HG03378 (cell line): ENCODE measurements around the gene THRA.

Experiments used
- ATAC-seq: cut with Tn5 transposase; IDR thresholded peaks from one replicate; pipeline ENCODE4 v1.9.1; 2021; ENCODE audit warnings: mild to moderate bottlenecking, moderate library complexity; ENCODE audit not compliant: unreplicated experiment

Gene THRA

GRCh38 chr17:40064971-40065768 is 2.4 kb downstream of the THRA start:
- no peak for ATAC-seq

DNA sequence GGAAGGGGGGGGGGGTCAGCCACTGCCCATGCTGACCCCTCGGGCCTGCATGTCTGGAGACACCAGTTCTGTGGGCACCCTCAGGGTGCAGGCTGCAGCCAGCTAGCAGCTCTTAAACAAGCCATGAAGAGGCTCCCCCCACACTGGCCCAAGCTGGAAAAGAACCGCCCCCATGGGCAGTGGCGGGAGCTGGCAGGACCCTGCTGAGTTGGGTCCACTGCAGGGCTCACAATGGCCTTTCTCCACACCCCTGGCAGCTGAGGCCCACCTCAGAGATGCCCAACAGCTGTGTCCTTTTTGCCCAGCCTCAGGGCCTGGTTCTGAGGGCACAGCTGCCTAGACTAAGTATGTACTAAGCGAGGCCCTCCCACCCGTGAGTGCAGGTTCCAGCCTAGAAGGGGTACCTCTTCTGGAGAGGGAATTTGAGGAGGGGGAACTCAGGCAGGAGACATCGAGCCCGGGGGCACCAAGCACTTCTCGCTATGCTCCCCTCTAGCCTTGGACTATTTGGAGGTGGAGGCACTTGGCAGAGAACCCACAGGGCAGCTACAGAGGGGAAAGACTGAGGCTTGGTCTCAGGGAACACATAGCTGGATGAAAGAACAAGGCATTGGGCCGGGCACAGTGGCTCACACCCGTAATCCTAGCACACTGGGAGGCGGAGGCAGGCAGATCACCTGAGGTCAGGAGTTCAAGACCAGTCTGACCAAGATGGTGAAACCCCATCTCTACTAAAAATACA is 3.2 kb downstream of the THRA start:
- ATAC-seq, result no peak

DNA sequence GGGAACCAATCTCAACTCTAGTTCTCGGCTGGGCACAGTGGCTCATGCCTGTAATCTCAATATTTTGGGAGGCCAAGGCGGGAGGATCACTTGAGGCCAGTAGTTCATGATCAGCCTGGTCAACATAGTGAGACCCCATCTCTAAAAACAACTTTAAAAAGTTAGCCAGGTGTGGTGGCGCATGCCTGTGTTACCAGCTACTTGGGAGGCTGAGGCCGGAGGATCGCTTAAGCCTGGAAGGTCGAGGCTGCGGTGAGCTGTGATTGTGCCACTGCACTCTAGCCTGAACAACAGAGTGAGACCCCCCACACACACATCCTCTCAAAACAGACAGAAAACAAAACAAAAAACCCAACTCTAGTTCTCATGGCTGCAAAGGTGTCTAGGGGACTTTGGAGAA is 4.9 kb downstream of the THRA start:
- ATAC-seq, result no peak

DNA sequence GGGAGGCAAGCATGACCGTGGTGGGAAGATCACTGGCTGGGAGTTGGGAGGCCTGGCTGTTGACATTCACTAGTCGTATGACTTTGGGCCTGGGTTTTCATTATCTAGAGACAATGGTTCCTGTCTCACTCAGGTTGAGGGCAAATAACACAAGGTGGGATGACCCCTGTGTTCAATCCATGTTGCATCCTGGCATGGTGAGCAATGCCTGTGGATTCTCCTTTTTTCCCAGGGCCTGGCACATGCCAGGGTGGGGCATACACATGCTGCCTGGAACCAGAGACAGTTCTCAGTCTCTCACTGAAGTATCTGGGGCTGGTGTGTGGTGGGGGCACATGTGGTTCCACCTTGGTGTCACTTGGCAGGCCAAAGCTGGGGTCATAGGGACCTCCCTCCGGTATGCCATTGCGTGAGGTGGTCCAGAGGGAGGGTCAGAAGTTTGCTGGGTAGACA is 5.4 kb downstream of the THRA start:
- no peak for ATAC-seq

GRCh38 chr17:40068584-40068916 is 5.8 kb downstream of the THRA start:
- no peak for ATAC-seq

DNA sequence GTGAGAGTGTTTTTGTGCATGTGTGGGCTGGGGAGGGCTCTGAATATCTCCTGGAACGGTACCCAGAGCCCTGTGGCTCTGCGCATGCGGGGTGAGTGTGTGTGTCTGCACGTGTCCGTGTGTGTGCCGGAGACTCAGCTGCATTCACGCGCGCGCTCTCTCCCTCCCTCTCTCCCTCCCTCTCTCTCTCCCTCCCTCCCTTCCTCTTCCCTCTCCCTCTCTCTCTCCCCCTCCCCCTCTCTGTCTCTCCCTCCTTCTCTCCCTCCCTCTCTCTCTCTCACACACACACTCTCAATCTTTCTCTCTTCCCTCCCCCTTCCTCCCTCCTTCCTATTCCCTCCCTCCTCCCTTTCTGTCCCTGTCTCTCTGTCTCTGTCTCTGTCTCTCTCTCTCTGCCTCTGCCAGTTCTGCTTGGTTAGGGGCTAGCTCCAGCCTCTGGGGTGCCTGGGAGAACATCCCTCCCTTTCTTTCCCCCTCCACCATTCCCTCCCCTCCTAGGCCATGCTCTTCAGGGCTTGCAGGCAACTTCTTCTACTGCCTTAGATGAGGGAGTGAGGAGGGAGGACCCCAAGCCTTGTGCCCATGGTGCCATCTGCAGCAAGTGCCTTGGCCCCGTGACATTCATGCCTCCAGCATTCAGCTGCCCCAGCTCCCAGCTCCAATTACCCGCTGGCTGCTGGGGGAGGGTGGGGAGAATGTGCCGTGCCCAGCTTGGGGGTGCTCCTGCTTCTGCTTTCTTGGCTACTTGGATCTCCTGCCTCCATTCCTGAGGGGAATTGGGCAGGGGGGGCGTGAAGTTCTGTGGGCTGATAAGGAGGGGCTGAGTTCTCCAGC is 6.4 kb downstream of the THRA start:
- ATAC-seq, result no peak

DNA sequence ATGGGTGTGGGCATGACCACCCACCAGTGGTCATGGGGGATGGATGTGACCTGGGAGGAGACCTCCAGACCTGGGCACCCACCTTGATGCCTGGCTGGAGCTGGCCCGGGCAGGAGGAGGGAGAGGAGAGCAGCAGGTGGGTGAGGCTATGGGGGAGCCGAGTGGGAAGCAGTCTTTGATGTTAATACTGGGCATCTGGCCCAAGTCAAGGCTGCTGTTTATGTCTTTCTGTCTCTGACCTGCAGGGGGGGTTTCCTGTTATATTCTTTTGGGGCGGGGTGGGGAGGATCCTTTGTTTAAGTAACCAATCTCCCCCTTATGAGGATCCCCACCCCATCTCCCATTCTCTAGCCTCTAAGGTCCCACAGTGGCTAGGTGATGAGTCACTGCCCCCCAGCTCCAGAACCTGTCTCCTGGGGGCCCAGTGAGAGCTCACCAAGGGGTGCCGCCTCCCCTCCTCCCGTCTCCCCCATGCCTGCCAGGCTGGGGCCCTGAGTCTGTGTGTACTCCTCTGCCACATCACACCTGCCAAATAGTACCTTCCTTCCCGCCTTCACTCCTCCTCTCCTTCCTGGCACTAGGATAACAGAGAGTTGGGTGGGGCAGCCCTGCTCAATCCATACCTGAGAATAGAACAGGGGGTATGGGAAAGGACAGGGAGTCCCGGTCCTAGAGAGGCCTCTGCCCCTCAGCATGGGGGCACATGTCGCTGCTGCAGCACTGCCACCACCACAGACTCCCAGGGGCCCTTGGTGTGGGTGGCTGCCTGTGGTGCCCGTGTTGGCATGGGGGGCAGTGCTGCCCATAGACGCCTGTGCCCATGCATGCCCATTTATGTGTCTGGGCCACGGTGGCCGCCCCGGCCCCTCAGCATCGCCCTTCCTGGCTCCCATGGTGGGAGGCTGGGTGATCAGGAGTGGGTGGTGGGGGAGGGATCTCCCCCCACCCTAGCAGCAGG is 7.3 kb downstream of the THRA start:
- no peak for ATAC-seq

DNA sequence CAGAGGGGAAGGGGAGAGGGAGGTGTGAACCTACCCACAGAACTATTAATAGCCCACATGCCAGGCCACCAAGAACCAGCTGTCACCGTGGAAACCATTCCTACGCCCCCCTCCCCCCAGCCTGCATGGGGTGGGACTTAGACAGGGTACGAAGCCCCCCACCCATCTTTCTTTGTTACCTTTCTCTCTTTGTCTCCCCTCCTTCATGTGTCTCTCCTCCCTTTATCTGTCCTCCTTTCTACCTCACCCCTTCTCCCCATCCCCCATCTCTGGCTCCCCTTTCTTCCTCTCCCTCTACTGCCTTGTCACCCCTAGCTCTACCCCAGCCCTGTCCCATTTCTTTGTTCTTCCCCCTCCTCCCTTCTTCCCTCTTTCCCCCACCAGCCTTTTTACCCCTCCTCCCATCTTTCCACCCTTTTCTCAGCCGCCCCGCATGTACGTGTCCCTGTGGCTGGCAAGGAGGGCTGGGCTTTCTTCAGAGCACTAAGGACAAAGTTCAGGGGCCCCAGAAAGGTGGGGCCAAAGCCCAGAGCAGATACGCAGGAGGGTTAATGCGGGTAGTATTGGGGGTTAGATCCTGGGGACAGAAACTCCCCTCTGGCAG is 8.0 kb downstream of the THRA start:
- no peak for ATAC-seq

GRCh38 chr17:40071313-40072039 is 8.7 kb downstream of the THRA start:
- no peak for ATAC-seq

GRCh38 chr17:40072040-40072734 is 9.4 kb downstream of the THRA start:
- ATAC-seq, result no peak

- ATAC-seq, result no peak
Observed at GRCh38 chr17:40072735-40073346, 10.1 kb downstream of the THRA start.

- ATAC-seq, result no peak
Observed at GRCh38 chr17:40073454-40074174, 10.8 kb downstream of the THRA start.

DNA sequence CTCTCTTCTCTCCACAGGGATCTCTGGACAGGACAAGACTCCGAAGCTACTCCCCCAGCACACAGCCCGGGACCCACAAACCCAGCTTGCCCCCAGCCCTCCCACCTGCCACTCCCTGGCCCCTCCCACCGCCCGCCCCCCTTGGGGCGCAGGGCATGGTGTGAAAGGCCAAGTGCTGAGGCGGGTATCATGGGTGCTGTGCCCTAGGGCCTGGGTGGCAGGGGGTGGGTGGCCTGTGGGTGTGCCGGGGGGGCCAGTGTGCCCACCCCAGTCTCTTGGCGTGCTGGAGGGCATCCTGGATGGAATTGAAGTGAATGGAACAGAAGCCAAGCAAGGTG is 11.4 kb downstream of the THRA start:
- ATAC-seq, result no peak

- no peak for ATAC-seq
Observed at GRCh38 chr17:40074871-40075200, 12.1 kb downstream of the THRA start.

DNA sequence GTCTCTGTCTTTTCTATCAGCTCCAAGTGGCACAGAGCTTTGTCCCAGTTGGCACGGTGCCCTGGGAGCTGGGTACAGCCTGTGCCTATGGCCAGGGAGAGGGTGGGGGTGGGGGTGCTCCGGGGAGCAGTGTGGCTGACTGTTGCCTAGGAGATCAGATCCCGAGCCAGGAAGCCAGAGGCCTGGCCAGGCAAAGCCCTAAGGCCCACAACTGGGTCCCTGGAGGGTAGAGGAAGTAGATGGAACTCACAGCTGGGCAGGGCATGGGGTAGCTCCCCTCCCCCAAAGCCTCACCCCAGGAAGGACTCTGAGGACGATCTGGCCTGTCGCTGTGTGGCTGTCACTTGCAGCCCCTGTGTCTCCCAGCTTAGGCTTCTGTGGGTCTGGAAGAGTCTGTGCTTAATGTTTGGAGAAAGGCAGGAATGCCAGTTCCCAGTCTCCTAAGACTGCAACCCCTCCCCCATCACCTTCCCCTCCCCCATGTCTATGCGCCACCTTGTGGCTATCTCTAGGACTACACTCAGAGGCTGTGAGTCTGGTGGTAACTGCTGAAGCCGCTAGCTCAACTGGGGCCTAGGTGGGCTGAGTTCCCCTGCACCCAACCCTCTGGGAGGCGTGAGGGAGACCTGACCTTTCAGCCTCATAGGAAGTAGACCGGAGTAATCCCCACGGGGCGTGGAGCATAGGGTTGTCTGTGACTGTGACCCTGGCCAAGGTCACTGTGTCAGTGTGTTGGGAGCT is 12.6 kb downstream of the THRA start:
- no peak for ATAC-seq

DNA sequence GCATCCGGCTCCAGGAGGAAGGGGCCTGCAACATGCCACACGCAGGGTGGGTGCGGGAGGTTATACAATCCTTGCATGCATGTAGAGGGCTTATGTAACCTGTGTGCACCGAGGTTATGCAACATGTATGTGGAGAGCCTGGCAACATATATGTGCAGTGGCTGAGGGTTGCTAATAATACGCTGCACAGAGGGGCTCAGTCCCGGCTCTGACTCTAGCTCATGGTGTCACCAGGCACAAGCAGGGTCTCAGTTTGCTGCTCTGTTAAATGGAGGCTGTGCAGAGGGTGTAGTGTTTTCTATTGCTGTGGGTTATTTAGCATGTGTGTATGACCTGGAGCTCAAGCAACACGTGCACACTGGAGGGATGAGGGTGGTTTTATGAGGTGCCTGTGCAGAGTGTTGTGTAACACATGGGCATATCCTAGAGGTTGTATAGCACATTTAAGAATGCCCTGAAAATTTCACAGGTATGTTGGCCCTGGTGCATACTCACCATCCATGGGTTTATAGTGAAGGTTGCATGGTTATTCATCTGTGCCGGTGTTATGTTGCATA is 13.3 kb downstream of the THRA start:
- no peak for ATAC-seq

GRCh38 chr17:40076591-40076990 is 13.8 kb downstream of the THRA start:
- ATAC-seq, result no peak
